Stimulated activated CD8-positive, alpha-beta memory T cell treated with anti-CD3 and anti-CD28 coated beads, Interleukin-7, amount 100 ng/mL, for 48 hours (primary cell): Measurements from ENCODE around the gene LYVE1.

Experiments used
- DNase-seq, 2 donors: peaks; one replicate each; pipeline ENCODE4 v3.0.0-alpha.2; 2020; ENCODE audit warnings: low read depth in 1 of 2; ENCODE audit errors: extremely low read depth in 1 of 2

Gene LYVE1

GRCh38 chr11:10594407-10594806, 25.9 kb upstream of the LYVE1 start:
- DNase-seq = no peak

GRCh38 chr11:10592331-10592730, 23.9 kb upstream of the LYVE1 start:
- DNase-seq = no peak

GRCh38 chr11:10591741-10592140, 23.3 kb upstream of the LYVE1 start:
- no peak for DNase-seq

GRCh38 chr11:10590218-10590915, 21.9 kb upstream of the LYVE1 start:
- no peak for DNase-seq

- DNase-seq = no peak
Measured at GRCh38 chr11:10588904-10589303, 20.4 kb upstream of the LYVE1 start.

GRCh38 chr11:10587995-10588394, 19.5 kb upstream of the LYVE1 start:
- no peak for DNase-seq

- DNase-seq = no peak
Measured at GRCh38 chr11:10587388-10587787, 18.9 kb upstream of the LYVE1 start.

- DNase-seq = no peak
Measured at GRCh38 chr11:10584071-10584501, 15.6 kb upstream of the LYVE1 start.

GRCh38 chr11:10581481-10582019, 13.1 kb upstream of the LYVE1 start:
- no peak for DNase-seq

- no peak for DNase-seq
Measured at GRCh38 chr11:10580623-10581022, 12.2 kb upstream of the LYVE1 start.

GRCh38 chr11:10579700-10580099, 11.2 kb upstream of the LYVE1 start:
- DNase-seq = no peak

- DNase-seq = no peak
Measured at GRCh38 chr11:10576035-10576398, 7.6 kb upstream of the LYVE1 start.

GRCh38 chr11:10575346-10576034, 7.0 kb upstream of the LYVE1 start:
- no peak for DNase-seq

GRCh38 chr11:10573556-10573955, 5.1 kb upstream of the LYVE1 start:
- no peak for DNase-seq

- DNase-seq = no peak
Measured at GRCh38 chr11:10573028-10573427, 4.6 kb upstream of the LYVE1 start.

- no peak for DNase-seq
Measured at GRCh38 chr11:10572533-10572932, 4.1 kb upstream of the LYVE1 start.

- DNase-seq = no peak
Measured at GRCh38 chr11:10567446-10567845, 1.0 kb downstream of the LYVE1 start.

- DNase-seq = no peak
Measured at GRCh38 chr11:10566257-10566957, 2.1 kb downstream of the LYVE1 start.

- DNase-seq = no peak
Measured at GRCh38 chr11:10565493-10565892, 3.0 kb downstream of the LYVE1 start.

- no peak for DNase-seq
Measured at GRCh38 chr11:10564696-10565318, 3.7 kb downstream of the LYVE1 start.

- no peak for DNase-seq
Measured at GRCh38 chr11:10564030-10564429, 4.4 kb downstream of the LYVE1 start.
